ENCODE data around the gene PRKCG.

PRKCG gene

DNA sequence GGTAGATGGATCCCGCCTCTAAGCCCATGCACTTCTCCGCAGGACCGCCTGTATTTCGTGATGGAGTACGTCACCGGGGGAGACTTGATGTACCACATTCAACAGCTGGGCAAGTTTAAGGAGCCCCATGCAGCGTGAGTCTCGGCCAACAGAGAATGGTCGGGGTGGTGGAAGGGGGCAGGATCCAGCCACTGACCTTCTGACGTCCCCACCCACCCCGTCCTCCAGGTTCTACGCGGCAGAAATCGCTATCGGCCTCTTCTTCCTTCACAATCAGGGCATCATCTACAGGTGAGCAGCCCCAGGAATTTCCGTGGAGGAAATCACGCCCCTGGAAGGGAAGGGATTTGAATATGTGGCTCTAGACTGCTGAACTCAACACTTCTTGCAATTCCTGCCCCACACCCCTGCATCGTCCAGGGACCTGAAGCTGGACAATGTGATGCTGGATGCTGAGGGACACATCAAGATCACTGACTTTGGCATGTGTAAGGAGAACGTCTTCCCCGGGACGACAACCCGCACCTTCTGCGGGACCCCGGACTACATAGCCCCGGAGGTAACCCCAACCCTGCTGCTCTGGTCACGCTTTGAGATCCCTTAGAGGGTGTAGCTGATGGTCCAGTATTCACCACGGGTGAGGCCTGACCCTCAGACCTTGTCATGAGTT, 18.3 kb downstream of the PRKCG start:
- no peak for DNase-seq

DNA sequence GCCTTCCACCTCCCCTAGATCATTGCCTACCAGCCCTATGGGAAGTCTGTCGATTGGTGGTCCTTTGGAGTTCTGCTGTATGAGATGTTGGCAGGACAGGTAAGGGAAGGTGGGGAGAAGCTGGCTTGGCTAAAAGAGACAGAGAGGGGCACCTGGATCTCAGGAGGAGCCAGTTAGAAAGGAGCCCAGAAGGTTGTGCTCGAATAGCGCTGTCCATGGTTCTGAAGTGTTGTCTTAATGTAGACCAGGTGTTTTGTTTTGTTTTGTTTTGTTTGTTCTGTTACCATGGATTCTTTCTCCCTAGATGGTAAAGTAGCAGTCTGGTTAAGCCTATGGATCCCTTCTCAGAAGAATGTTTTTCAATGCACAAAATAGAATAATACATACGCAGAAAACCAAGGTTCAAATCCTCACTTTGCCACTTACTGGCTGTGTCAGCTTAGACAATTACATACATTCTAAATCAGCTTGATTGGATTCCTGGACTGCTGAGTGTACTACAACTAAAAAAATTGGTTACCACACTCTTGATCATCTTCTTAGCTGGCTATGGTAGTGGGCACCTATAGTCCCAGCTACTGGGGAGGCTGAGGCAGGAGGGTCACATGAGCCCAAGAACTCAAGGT, 21.2 kb downstream of the PRKCG start:
- DNase-seq: no peak

DNA sequence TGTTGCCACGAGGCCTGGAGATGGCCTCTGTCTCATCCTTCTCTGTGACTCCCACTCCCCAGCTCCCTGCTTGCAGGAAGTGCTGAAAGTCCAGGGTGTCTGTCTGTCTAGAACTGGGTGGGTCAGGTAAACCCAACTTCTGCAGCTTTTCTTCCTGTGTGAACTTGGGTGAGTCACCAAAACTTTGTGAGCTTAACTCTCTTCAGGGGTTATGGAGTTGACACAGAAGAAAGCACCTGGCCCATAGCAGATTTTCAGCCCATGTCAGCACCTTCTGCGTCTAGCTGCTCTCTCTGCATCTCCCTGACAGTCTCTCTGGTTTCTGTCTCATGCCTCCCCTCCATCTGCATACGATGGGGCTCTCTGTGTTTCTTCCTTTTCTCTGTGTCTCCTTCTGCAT, 22.9 kb downstream of the PRKCG start:
- no peak for DNase-seq

DNA sequence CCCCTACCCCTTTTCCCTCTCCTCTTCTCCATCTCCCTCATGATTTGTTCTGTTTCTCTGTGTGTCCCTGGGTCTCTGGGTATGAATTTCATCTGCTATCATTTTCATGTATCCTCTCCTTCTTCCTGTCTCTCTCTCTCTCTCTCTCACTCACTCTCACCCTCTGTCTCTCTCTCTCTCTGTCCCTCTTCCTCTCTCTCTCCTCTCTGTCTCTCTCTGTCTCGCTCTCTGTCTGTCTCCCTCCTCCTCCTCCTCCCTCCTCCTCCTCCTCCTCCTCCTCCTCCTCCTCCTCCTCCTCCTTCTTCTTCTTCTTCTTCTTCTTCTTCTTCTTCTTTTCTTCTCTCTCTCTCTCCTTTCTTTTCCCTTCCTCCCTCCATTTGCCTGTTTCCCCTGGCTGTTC, 23.8 kb downstream of the PRKCG start:
- no peak for DNase-seq

DNA sequence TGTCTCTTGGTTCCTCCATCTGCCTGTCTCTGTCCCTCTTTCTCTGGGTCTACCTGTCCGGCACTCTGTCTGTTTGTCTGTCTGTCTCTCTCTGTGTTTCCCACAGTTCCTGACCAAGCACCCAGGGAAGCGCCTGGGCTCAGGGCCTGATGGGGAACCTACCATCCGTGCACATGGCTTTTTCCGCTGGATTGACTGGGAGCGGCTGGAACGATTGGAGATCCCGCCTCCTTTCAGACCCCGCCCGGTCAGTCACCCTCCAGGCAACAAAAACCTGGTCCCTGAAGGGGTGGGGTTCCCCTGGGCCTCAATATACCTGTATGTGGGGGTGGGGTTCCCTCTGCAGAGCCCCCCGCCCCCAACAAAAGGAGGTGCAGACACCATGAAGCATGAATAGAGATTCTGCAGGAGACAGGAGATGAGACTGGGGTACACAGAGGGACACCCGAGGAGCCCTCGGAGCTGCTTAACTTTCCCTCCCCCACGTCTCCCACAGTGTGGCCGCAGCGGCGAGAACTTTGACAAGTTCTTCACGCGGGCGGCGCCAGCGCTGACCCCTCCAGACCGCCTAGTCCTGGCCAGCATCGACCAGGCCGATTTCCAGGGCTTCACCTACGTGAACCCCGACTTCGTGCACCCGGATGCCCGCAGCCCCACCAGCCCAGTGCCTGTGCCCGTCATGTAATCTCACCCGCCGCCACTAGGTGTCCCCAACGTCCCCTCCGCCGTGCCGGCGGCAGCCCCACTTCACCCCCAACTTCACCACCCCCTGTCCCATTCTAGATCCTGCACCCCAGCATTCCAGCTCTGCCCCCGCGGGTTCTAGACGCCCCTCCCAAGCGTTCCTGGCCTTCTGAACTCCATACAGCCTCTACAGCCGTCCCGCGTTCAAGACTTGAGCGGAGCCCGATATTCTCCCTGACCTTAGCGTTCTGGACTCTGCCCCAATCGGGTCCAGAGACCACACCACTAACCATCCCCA, 24.5 kb downstream of the PRKCG start:
- no peak for DNase-seq

DNA sequence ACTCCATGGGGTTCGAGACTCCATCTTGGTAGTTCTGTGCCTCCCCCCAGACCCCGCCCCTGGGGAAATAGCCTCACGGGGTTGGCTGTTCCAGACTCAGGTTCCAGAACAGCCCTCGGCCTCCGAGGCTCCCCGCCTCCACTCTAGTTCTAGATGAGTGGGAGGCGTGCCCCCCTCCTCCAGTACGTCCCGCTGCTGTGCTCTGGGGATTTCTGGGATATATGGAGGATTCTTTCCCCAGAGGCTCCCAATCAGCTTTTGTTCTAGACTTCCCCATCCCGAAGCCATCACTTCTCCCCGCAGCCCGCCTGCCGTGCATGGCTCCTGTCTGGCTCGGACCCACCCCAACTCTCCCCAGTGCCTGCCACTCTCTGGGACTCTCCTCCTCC, 25.2 kb downstream of the PRKCG start:
- no peak for DNase-seq

DNA sequence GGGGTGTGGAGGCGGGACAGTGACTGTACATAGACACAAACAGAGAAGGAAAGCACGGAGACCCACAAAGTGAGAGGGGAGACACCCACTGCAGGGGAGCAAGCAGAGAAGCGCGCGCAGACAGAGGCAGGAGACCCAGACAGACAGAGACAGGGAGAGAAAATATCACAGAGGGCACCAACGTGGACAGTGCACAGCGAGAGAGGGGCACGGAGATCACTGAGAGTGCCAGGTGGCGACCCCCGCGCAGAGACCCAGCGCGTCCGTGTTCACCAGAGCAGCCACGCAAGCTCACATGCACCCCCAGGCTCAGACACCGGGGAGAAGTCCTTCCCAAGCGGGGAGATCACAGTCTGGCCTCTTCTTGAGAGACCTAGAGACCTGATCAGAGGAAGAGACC, 25.7 kb downstream of the PRKCG start:
- DNase-seq: no peak

DNA sequence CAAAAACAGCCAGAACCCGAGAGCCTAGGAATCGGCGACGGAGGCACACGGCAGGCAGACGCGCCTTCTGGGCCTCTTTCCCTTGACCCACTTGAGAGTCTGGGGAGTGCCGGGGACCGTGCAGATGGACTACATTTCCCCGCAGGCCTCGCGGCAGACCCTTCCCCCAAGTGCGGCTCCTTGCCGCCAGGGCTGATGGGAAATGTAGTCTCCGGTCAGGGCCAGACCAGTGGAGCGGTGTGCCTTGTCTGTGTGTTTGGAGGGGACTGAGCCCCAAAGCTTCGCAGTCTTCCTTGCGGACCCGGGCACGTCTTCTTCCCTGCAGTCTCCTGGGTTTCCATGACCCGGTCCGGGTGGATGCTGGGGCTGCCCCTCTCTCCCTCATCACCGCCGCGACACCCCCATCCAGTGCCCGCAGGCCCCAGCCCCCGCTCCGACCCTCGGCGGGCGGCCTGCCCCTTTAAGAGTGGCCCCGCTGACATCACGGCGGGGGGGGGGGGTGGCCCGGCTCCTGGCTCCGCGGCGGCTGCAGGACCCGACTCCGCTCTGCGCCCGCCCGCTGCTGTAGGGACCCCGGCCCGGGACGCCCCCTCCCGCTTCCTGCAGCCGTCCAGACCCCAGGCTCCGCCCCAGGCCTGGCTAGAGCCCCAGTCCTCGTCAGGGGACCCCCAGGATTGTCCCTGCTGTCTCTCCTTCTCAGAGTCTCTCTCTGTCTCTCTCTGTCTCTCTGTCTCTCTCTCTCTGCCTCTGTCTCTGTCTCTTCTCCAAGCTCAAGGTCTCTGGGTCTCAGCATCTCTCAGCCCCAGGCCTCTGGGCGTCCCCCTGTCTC, 26.3 kb downstream of the PRKCG start:
- no peak for DNase-seq

DNA sequence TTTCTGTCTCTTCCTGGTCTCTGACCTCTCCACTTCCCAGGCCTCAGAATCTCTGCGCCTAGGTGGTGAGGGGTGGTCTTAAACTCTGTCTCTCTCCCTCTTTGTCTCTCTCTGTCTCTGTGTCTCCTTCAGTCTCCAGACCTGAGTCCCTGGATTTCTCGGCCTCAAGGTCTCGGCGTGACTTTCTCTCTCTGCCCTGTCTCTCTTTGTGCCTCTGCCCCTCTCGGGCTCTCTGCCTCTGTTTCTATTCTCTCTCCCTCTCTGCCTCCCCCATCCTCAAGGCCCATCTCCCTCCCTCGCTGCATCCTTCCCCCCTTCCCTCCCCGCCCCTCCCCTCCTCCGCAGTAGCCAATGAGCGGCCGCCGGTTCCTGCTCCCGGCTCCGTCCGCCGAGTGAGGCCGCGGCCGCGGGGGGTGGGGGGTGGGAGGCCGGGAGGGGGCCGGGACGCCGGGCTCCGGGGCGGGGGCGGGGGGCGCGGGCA, 27.0 kb downstream of the PRKCG start, which contains the start of gene CACNG7:
Gene CACNG7 (plus strand): TSS at position 344 of the 481 bp plus-strand sequence. CDS start 3,554 bp downstream, outside the sequence.
- no peak for DNase-seq

DNA sequence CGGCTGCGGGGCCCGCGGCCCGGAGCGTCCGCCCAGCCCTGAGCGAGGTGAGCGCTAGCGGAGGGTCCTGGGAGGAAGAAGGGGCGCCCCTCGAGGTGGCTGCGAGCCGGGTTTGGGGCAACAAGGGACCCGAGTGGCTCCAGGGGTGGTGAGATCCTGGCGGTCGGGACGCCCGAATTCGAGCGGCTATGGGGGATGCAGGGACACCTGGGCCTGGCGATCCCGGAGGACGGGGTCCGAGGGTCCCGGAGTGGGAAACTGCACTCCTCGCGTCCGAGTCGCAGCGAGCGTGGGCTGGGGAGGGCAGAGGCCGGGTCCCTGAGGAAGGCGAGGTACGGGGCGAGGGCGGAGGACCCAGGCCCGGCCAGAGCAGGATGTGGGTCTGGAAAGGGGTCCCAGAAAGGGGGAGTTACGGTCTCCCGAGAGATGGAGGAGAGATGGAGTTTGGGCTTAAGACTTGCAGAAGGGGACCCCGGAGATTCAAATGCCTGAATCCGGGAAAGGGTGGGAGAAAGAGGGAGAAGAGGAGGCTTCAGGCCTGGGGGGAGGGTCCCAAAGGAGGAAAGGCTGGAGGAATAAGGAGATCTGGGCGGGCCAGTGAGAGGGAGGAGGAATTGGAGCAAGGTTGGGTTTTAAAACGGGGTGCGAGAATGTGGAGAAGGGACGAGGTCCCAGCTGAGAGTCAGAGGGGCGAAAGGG, 27.6 kb downstream of the PRKCG start:
- DNase-seq: no peak

DNA sequence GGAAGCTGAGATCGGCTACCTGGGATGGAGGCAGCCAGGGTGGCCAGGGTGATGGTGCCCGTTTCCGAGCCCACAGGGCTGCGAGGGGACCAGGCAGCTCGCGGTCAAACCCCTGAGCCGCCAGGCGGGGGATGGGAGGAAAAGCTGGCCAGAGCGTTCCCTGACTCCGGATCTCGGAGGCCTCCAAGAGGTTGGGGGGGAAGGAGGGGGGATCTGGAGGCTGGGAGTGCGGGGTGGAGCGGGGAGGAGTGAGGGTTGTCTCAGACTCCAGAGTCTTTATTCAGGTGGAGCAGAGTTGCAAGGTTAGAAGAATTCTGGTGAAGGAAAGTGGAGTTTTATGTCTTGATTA, 28.1 kb downstream of the PRKCG start:
- no peak for DNase-seq

DNA sequence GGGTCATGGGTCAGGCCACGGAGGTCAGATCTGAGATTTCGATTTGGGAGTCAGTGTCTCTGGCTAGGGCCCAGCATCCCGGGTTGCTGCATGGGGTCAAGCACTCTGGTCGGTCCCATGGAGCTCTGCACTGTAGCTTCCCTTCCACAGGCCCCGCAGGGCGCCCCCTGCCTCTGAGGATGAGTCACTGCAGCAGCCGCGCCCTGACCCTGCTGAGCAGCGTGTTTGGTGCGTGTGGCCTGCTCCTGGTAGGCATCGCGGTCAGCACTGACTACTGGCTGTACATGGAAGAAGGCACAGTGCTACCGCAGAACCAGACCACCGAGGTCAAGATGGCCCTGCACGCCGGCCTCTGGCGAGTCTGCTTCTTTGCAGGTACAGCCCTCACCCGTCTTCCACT, 30.7 kb downstream of the PRKCG start:
- DNase-seq: no peak

DNA sequence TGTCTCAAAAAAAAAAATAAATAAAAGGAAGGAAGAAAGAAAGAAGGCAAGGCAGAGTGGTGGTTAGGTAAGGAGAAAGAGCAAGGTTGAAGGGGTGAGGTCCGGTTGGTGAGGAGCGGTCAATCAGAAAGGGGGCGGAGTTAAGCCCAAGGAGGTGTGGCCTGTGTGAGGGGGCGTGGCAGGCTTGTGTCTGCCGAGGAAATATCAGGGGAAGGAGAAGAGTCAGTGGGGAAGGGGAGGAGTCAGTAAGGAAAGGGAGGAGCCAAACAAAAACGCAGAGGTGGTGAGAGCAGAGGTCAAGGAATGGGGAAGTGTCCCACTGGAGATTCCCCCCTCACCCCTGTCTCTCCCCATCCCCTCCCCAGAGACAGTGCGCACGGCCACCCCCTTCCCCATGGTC, 33.0 kb downstream of the PRKCG start:
- DNase-seq: no peak

DNA sequence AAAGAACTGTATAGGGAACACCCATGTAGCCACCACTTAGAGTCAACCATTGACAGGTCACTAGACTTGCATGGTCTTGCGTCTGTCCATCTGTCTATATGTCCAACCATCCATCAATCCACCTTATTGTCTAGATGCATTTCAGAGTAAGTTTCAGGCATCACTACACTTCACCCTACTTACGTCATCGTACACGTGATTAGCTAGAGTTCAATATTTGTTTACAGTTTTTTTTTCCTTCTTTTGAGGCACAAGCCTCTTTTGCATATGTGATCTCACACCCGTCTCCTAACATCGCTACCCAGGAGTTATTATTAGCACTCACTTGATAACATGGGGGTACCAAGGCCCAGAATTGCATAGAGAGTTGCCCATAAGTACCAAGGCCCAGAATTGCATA, 34.0 kb downstream of the PRKCG start:
- DNase-seq: no peak

DNA sequence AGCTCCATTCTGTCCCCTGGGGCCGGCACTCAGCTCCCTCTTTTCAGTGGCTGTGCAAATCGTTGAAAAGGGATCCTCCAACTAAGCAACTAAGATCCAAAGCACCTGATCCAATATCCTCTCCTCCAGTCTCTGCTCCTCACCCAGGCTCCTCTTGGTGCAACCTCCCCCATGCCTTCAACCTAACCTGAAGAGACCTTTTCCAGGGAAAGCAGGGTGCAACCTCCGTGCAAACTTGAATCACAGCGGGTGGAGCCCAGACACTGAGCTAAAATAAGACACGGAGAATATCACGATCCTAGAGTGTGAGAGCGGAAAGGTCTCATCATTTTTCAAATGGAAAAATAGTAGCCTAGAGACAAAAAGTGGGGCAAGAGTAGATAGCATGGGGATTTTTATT, 35.4 kb downstream of the PRKCG start:
- DNase-seq: no peak

DNA sequence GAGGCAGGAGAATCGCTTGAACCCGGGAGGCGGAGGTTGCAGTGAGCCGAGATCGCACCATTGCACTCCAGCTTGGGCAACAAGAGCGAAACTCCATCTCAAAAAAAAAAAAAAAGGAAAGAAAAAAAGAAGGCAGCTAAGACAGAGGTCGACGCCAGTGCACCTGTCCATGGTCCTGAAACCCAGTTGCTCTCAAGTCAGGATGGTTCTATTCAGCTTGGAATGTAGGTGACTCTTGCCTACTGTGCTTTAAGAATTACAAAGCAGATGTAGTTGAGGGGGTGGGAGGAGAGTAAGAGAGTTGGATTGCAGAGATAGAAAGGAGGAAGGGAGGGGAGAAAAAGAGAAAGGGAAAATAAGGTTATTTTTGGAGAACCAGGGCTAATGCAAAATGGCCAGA, 45.7 kb downstream of the PRKCG start:
- no peak for DNase-seq

DNA sequence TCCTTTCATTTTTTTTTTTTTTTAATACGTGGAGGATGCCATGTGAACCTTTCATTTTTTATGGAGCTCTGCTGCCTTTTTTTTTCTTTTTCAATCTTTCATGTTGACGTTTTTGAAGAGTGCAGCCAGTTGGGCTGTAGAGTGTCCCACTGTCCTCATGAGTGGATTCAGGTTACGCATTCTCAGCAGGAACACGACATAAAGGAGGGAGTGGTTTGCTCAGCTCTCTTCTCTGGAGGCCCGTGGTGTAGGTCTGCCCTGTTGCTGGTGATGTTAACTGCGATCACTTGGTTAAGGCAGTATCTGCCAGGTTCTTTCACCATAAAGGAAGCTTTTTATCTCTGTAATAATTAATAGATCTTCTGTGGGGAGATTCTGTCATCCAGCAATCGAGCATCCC, 54.0 kb downstream of the PRKCG start:
- DNase-seq: no peak

DNA sequence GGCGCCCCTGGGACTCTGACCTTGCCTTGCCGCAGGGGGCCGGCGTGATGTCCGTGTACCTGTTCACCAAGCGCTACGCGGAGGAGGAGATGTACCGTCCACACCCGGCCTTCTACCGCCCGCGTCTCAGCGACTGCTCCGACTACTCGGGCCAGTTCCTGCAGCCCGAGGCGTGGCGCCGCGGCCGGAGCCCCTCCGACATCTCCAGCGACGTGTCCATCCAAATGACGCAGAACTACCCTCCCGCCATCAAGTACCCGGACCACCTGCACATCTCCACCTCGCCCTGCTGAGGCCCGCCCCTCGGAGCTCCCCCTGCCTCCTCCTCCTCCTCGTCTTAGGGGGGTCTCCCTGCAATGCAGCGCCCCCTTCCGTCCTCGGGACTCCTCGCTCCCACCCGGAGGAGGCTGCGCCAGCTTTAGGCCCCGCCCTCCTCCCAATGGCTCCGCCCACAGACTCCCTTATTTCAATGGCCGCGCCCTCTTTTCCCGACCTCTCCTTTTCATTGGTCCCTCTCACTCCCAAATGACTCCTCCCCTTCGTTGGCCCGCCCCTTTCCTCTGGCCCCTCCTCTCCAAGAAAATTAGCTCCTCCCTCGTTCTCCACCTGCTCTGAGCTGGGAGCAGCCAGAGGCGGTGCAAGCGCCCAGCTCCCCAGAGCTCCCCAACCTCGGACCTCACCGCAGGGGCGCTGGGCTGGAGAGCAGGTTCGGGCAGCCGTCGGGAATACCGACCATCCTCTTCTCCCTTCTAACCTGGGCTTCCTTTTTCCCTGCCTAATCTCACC, 60.2 kb downstream of the PRKCG start:
- no peak for DNase-seq

DNA sequence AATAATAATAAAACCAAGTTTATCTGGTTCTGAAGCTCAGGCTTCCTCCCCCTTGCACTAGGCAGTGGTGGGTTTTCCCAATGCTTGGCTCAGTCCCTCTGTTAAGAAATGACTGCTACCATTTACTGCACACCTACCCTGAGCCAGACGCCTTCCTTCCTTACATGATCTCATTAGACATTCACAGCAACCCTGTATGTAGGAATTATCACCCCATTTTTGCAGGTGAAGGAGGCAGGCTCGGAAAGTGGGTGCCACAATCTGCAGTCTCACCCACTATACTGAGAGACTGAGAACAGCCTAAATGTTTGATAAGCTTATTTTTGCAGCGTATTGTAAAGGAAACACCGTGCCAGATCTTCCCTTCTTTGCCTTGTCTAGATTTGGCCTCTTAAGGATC, 62.4 kb downstream of the PRKCG start:
- no peak for DNase-seq

DNA sequence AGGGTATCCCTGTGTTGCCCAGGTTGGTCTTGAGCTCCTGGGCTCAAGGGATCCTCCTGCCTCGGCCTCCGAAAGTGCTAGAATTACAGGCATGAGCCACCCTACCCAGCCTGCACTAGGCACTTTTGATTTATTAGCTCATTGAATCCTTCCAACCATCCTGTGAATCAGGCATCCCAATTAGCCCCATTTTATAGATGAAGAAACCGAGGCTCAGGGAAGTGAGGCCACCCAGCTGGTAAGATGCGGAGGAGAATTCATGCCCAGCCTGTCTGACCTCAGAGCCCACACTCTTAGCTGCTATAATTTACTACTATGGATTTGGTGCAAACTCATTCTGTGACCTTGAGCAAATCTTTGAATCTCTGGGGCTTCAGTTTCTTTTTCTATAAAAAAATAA, 62.9 kb downstream of the PRKCG start:
- no peak for DNase-seq

DNA sequence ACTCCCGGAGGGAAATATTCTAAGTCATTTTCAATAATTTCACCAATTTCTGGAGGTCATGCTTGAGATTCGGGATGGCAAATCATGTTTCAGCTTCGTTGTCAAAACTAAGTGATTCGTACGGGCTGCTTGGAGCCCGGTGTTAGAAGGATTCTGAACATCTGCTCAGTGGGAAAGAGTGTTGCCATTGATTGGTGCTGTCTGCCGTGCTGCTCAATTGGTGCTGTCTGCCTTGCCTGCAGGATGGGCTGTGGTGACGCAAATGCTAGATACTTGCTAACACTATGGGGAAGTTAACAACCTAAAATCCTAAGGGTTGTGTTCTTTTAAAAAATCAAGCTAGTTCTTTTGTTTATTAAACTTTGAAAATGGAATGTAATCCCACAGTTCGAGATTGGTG, 63.4 kb downstream of the PRKCG start:
- DNase-seq: no peak
